OCI-LY3 (cell line): Measurements from ENCODE around the gene FECH.
"Not testable (repeated sequence)": the region's sequence is repeated elsewhere in the genome, so short reads cannot be mapped to it uniquely, and the experiment has no call there.

Experiments used
- H2AFZ ChIP-seq: fragments of 200-600, 300-600 bp; shearing (Covaris generic); 2 replicates; pipeline ENCODE4 v1.6.0; 2014; ENCODE audit warnings: antibody characterized with exemption, low read depth, low read length
- H3K27ac ChIP-seq: fragments of 200-600, 300-600 bp; sonication (generic); 2 replicates; pipeline ENCODE4 v1.5.1; 2014; ENCODE audit warnings: mild to moderate bottlenecking, low read length, moderate library complexity, mixed read lengths
- H3K27me3 ChIP-seq: fragments of 200-600, 300-600 bp; sonication (generic); 2 replicates; pipeline ENCODE4 v1.6.1; 2014; ENCODE audit warnings: low read depth, low read length, mixed read lengths
- H3K36me3 ChIP-seq: fragments of 200-600, 300-600 bp; sonication (generic); replicated peaks from 2 replicates; pipeline ENCODE3; 2014; ENCODE audit warnings: low read depth, low read length, mixed read lengths
- H3K4me1 ChIP-seq: fragments of 300-600, 200-600 bp; sonication (generic); 2 replicates; pipeline ENCODE4 v1.6.1; 2014; ENCODE audit warnings: low read length, mixed read lengths
- H3K4me2 ChIP-seq: fragments of 200-600, 300-600 bp; sonication (generic); 2 replicates; pipeline ENCODE4 v1.6.1; 2014; ENCODE audit warnings: low read length, mixed read lengths
- H3K4me3 ChIP-seq: fragments of 300-600, 200-600 bp; sonication (generic); 2 replicates; pipeline ENCODE4 v1.5.1; 2014; ENCODE audit warnings: antibody characterized with exemption, mild to moderate bottlenecking, low read length, moderate library complexity
- H3K79me2 ChIP-seq: fragments of 300-600, 200-600 bp; shearing (Covaris generic); 2 replicates; pipeline ENCODE4 v1.6.1; 2014; ENCODE audit warnings: mild to moderate bottlenecking, low read length, mixed read lengths
- H3K9ac ChIP-seq: fragments of 300-600, 200-600 bp; shearing (Covaris generic); 2 replicates; pipeline ENCODE4 v1.6.0; 2014; ENCODE audit warnings: mild to moderate bottlenecking, low read length, moderate library complexity
- H3K9me3 ChIP-seq: fragments of 200-600, 300-600 bp; shearing (Covaris generic); 2 replicates; pipeline ENCODE4 v1.6.1; 2014; ENCODE audit warnings: low read length, mixed read lengths; ENCODE audit not compliant: insufficient read depth
- H4K20me1 ChIP-seq: fragments of 200-600, 300-600 bp; sonication (generic); 2 replicates; pipeline ENCODE4 v1.6.1; 2016; ENCODE audit warnings: low read length, mixed read lengths; ENCODE audit not compliant: insufficient read depth
- CTCF ChIP-seq: fragments of 200-600, 300-600 bp; sonication (generic); IDR thresholded peaks from 2 replicates; pipeline ENCODE4 v1.5.1; 2014; ENCODE audit warnings: antibody characterized with exemption, low read length, low read depth
- EZH2phosphoT487 ChIP-seq: fragments of 200-600 bp; shearing (Covaris generic); IDR thresholded peaks from 2 replicates; pipeline ENCODE4 v1.6.1; 2018; ENCODE audit warnings: antibody characterized with exemption, mixed run types, low read depth

The FECH gene

GRCh38 chr18:57523171-57523956 is 63.1 kb downstream of the FECH start:
- no peaks in the 10 kb centered on the region for H3K27me3 ChIP-seq
- H3K79me2 ChIP-seq = no peaks in the 10 kb centered on the region
- no peak overlapping the region; the same call in 1 of the 2 replicates for H3K27ac ChIP-seq
- H3K9ac ChIP-seq = no peak overlapping the region
- H3K4me3 ChIP-seq = peak overlapping the region; percentile 8; the same call in 1 of the 2 replicates
- H2AFZ ChIP-seq = peak overlapping the region; percentile 14; the same call in 1 of the 2 replicates
- H3K4me1 ChIP-seq = peaks cover 21% of the 10 kb centered on the region
- TF ChIP-seq EZH2phosphoT487 (no peak), CTCF (no peak)
- H4K20me1 ChIP-seq = no peaks in the 10 kb centered on the region
- H3K9me3 ChIP-seq = 0 out of 2 replicates have a peak, but pooled peaks cover 5% of the 10 kb centered on the region
- no peaks in the 10 kb centered on the region for H3K36me3 ChIP-seq
- H3K4me2 ChIP-seq = peak overlapping the region; percentile 51

GRCh38 chr18:57522348-57522747 is 64.2 kb downstream of the FECH start:
- H3K9ac ChIP-seq, H3K9me3 ChIP-seq, H3K79me2 ChIP-seq, H3K27ac ChIP-seq, H3K36me3 ChIP-seq, H3K27me3 ChIP-seq, H2AFZ ChIP-seq, H4K20me1 ChIP-seq, H3K4me2 ChIP-seq, H3K4me3 ChIP-seq: not testable (repeated sequence)
- peaks cover 21% of the 10 kb centered on the region for H3K4me1 ChIP-seq

GRCh38 chr18:57519668-57520424 is 66.7 kb downstream of the FECH start:
- Histone ChIP-seq H2AFZ (no peak overlapping the region), H3K4me2 (no peak overlapping the region), H3K9ac (no peak overlapping the region), H3K27me3 (no peaks in the 10 kb centered on the region), H3K9me3 (0 out of 2 replicates have a peak, but pooled peaks cover 4% of the 10 kb centered on the region), H3K79me2 (no peaks in the 10 kb centered on the region), H3K36me3 (no peaks in the 10 kb centered on the region), H4K20me1 (no peaks in the 10 kb centered on the region), H3K4me3 (no peak overlapping the region), H3K27ac (no peak overlapping the region), H3K4me1 (peaks cover 21% of the 10 kb centered on the region)
- TF ChIP-seq CTCF (no peak), EZH2phosphoT487 (no peak)

GRCh38 chr18:57518533-57518932 is 68.0 kb downstream of the FECH start:
- Histone ChIP-seq H2AFZ (no peak overlapping the region), H3K4me1 (peaks cover 10% of the 10 kb centered on the region), H3K4me3 (no peak overlapping the region), H3K27ac (no peak overlapping the region), H3K9ac (no peak overlapping the region), H3K36me3 (no peaks in the 10 kb centered on the region), H3K9me3 (0 out of 2 replicates have a peak, but pooled peaks cover 3% of the 10 kb centered on the region), H4K20me1 (no peaks in the 10 kb centered on the region), H3K27me3 (no peaks in the 10 kb centered on the region), H3K4me2 (no peak overlapping the region), H3K79me2 (no peaks in the 10 kb centered on the region)
- no peak for TF ChIP-seq EZH2phosphoT487
- TF ChIP-seq CTCF = no peak
